Neutrophil (primary cell): Measurements from ENCODE around the gene CRYGB.
A peak's percentile ranks its signal among the peaks of the same experiment; 100 is the strongest.
"Not testable (repeated sequence)": the region's sequence is repeated elsewhere in the genome, so short reads cannot be mapped to it uniquely, and the experiment has no call there.

Experiments
- H3K27ac ChIP-seq: fragments of 200-600 bp; sonication (generic); 2 replicates; pipeline ENCODE4 v1.5.1; 2016; ENCODE audit warnings: mild to moderate bottlenecking, moderate library complexity
- H3K27me3 ChIP-seq: fragments of 200-600 bp; sonication (generic); 2 replicates; pipeline ENCODE4 v1.6.0; 2016; ENCODE audit warnings: mild to moderate bottlenecking
- H3K36me3 ChIP-seq: fragments of 200-600 bp; sonication (generic); 2 replicates; pipeline ENCODE4 v1.5.1; 2017
- H3K4me1 ChIP-seq, 2 experiments: fragments of 200-600 bp in 1 of 2; sonication (generic) in 1 of 2; 1 replicate in 1 of 2; 2 replicates in 1 of 2; pipeline versions ENCODE4 v1.5.1 to v1.6.1; 2013 to 2016; ENCODE audit warnings: low read depth in 1 of 2, low read length in 1 of 2, mild to moderate bottlenecking in 1 of 2, moderate library complexity in 1 of 2; ENCODE audit not compliant: control insufficient read depth in 1 of 2, insufficient read depth in 1 of 2
- H3K4me3 ChIP-seq, 2 experiments: fragments of 200-600 bp in 1 of 2; sonication (generic) in 1 of 2; 1 replicate in 1 of 2; 2 replicates in 1 of 2; pipeline ENCODE4 v1.5.1; 2013 to 2016; ENCODE audit warnings: low read depth in 1 of 2, low read length in 1 of 2, mild to moderate bottlenecking in 1 of 2, moderate library complexity in 1 of 2
- H3K9me3 ChIP-seq: fragments of 200-600 bp; sonication (generic); 2 replicates; pipeline ENCODE4 v1.5.1; 2016
- TF ChIP-seq, protein P1 (sequence below): fragments of 200-600 bp; sonication (generic); IDR thresholded peaks from 2 replicates; pipeline ENCODE4 v1.5.1; 2016; ENCODE audit warnings: antibody characterized with exemption

The CRYGB gene

DNA sequence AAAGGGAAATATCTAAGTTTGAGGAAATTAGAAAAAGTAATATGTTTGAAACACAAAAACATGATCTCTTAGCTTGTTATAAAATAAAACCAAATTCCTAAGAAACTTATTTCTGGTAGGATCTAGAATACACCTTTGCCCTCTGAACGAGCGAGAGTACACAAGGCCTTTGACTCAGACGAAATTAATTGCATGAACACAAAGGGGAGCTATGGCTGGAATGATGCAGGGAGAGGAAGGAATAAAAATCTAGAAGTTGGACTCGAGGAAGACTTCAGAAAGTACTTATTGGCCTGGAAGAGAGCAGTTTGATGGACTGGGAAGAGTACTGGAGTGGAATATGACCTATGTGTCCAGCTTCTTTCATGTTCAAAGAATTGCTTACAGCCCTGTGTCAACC is 20.7 kb downstream of the CRYGB start:
- no peak overlapping the region for H3K27ac ChIP-seq

DNA sequence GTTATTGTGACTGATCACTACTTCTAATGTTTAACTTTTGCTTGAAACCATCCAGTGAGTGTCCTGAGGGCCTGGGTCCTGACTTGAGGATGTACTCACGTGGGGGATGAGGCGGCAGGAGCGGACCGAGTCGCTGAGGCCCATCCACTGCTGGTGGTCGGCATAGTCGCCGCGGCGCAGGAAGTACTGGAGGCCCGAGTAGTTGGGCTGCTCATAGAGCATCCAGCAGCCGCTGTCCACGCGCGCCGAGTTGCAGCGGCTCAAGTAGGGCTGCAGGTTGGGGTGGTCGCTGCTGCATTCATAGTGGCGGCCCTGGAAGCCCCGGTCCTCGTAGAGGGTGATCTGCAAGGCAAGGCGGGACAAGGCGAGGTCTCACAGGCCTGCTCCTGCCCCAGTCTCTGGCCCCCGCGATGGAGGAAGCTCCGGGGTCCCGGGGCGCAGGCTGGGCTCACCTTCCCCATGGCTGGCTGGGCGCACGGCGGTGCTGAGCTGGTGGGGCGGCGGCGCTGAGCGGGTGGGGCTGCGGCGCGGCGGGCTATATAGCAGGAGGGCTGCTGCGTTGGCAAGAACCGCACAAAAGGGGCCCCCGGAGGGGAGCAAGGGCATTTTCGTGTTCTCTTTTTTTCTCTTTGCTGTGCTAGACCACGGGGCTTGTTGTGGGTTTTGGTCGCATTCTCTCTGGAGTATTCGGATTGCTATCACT is 21.8 kb downstream of the CRYGB start, which contains the start of gene CRYGD:
Gene CRYGD, minus strand, starts transcription at position 512 of the 703 bp plus-strand sequence. Its CDS starts 51 bp downstream, at position 461.
- H3K9me3 ChIP-seq, H3K27ac ChIP-seq, H3K36me3 ChIP-seq: not testable (repeated sequence)
- Histone ChIP-seq H3K4me1 (peaks cover 7 to 12% of the 10 kb centered on the region in 2 experiments), H3K27me3 (peaks cover 27% of the 10 kb centered on the region), H3K4me3 (peak within 1 kb of the TSS in 1 of 2 experiments; percentile 41)

More for the DNA sequence above, 20.7 kb downstream of the CRYGB start:
- no peaks in the 10 kb centered on the region for H3K36me3 ChIP-seq
- TF ChIP-seq, protein P1, sequence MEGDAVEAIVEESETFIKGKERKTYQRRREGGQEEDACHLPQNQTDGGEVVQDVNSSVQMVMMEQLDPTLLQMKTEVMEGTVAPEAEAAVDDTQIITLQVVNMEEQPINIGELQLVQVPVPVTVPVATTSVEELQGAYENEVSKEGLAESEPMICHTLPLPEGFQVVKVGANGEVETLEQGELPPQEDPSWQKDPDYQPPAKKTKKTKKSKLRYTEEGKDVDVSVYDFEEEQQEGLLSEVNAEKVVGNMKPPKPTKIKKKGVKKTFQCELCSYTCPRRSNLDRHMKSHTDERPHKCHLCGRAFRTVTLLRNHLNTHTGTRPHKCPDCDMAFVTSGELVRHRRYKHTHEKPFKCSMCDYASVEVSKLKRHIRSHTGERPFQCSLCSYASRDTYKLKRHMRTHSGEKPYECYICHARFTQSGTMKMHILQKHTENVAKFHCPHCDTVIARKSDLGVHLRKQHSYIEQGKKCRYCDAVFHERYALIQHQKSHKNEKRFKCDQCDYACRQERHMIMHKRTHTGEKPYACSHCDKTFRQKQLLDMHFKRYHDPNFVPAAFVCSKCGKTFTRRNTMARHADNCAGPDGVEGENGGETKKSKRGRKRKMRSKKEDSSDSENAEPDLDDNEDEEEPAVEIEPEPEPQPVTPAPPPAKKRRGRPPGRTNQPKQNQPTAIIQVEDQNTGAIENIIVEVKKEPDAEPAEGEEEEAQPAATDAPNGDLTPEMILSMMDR = no peak
- H3K27me3 ChIP-seq = peaks cover 27% of the 10 kb centered on the region
- no peak overlapping the region for H3K4me3 ChIP-seq
- peaks cover 7 to 12% of the 10 kb centered on the region in 2 experiments for H3K4me1 ChIP-seq
- H3K9me3 ChIP-seq = no peaks in the 10 kb centered on the region

DNA sequence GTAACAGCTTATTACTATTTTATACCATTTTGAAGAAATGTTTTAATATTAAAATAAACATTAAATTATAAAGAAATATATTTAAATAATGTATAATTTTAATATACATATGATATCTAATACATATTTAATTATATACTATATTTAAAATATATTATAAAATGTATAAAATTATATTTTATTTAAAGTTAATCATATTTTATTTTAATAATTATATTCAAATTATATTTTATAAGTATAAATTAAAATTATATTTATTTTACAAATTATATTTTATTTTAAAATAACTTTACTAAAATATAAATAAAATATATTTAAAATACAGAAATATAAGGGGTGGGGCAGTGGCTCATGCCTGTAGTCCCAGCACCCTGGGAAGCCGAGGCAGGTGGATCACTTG is 23.7 kb downstream of the CRYGB start:
- H3K27me3 ChIP-seq = peaks cover 27% of the 10 kb centered on the region
- no peaks in the 10 kb centered on the region for H3K9me3 ChIP-seq
- peaks cover 7 to 12% of the 10 kb centered on the region in 2 experiments for H3K4me1 ChIP-seq
- no peak overlapping the region for H3K4me3 ChIP-seq
- H3K36me3 ChIP-seq = no peaks in the 10 kb centered on the region
- no peak overlapping the region for H3K27ac ChIP-seq
- TF ChIP-seq, protein P1 = no peak

DNA sequence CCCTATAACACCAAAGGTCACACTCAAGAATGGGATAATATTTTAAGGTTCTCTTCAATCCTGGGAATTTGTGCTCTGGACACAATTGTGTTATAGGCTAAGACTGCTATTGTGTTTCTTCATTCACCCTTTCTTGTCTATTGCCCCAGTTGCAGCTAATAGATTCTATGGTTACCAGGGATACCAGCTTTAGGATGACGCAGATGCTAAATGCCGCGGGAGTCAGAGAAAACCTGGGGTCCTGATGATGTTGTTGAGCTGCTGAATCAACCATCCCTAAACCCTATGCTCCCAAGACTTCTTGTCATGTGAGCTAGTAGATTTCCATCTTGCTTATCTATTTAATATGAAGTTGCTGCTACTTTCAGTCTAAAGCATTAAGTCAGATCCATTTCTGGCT is 27.0 kb downstream of the CRYGB start:
- no peaks in the 10 kb centered on the region for H3K36me3 ChIP-seq
- H3K27ac ChIP-seq = no peak overlapping the region
- H3K4me1 ChIP-seq = peaks cover 0 to 2% of the 10 kb centered on the region in 2 experiments
- no peaks in the 10 kb centered on the region for H3K9me3 ChIP-seq
- TF ChIP-seq, protein P1 = no peak
- no peak overlapping the region for H3K4me3 ChIP-seq
- peaks cover 8% of the 10 kb centered on the region for H3K27me3 ChIP-seq

DNA sequence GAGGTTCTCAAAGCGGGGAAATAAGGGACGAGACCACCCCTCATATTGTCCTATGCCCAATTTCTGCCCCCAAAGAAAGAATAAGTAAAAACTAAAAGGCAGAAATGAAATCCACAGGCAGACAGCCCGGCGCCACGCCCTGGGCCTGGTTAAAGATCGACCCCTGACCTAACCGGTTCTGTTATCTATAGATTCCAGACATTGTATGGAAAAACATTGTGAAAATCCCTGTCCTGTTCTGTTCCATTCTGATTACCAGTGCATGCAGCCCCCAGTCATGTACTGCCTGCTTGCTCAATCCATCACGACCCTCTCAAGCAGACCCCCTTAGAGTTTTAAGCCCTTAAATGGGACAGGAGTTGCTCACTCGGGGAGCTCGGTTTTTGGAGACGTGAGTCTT is 28.6 kb downstream of the CRYGB start:
- not testable (repeated sequence) for H3K27ac ChIP-seq, H3K9me3 ChIP-seq, H3K4me1 ChIP-seq, H3K4me3 ChIP-seq, H3K36me3 ChIP-seq
- peaks cover 17% of the 10 kb centered on the region for H3K27me3 ChIP-seq

DNA sequence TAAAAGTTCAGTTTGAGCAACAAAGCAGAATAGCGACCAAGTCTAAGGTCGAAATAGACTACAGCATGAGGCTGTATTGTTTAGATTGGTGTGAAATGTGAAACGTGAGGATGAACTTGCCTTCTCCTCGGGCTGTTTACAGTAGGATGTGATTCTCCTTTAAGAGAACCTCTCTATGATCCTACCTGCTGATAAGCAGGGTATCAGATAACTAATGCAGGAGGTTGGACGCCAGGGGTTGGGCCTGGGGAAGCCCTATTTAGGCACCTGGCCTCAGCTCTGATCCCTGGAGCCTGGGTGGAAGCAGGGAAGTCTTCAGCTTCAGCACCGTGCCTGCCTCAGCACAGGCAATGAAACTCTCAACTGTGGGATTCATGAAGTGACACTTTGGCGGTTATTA is 33.0 kb downstream of the CRYGB start:
- Histone ChIP-seq H3K27me3 (peaks cover 35% of the 10 kb centered on the region), H3K4me3 (no peak overlapping the region), H3K4me1 (no peaks in the 10 kb centered on the region), H3K9me3 (no peaks in the 10 kb centered on the region), H3K27ac (no peak overlapping the region), H3K36me3 (no peaks in the 10 kb centered on the region)
- TF ChIP-seq, protein P1 = no peak

DNA sequence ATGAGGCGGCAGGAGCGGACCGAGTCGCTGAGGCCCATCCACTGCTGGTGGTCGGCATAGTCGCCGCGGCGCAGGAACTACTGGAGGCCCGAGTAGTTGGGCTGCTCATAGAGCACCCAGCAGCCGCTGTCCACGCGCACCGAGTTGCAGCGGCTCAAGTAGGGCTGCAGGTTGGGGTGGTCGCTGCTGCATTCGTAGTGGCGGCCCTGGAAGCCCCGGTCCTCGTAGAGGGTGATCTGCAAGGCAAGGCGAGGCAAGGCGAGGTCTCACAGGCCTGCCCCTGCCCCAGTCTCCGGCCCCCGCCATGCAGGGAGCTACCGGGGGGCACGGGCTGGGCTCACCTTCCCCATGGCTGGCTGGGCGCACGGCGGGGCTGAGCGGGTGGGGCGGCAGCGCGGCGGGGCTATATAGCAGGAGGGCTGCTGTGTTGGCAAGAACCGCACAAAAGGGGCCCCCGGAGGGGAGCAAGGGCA is 33.6 kb downstream of the CRYGB start:
- H3K4me3 ChIP-seq, H3K36me3 ChIP-seq, H3K27ac ChIP-seq, H3K9me3 ChIP-seq, H3K4me1 ChIP-seq: not testable (repeated sequence)
- H3K27me3 ChIP-seq = peaks cover 35% of the 10 kb centered on the region
